Measurements from ENCODE around the gene ZFYVE9. TPM values are rescaled to one million over a fixed set of nuclear protein-coding genes. Genes with fewer than 3 reads are reported as not detected.

Gene ZFYVE9
- total RNA-seq, 1 donor from 2014 or later = 17.9 TPM

DNA sequence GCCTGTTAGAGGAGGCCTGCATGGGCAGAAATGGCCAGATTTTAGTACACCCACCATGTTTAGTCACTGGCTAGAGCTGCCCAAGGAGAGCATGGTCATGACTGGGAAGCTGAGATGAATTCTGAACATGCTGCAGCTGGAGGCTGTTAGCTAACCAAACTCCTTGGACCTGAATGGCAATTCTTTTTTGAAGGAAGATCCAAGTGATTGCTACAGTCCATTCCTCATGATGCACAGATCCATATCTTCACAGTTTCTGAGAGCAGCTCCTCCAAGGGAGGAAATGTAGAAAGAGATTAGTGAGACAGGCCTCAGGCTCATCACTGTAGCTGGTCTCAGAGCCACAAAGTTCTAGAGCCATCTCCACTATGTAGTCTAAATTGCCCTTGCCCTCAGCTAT is 11.1 kb downstream of the ZFYVE9 start:
- intact Hi-C loops (cut with micrococcal nuclease) = no loop called here

DNA sequence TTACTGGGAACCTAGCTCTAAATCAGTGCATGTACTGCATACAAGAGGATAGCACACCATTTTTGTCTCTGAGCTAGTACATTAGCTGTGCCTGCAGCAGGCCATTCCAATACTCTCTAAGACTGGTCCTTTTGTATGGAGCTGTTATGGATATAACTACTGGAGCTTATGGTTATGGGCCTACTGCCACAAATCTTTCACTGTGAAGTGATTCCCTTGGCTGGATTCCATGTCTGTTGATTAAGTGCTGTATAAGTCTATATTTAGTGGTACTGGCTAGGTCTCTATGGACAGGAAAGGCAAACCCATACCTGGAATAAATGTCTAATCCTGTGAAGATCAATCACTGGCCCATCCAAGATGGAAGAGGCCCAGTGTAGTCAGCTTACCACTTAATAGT is 12.0 kb downstream of the ZFYVE9 start:
- intact Hi-C loops (cut with micrococcal nuclease) = no loop called here
- Histone ChIP-seq H3K36me3 (no peaks in the 10 kb centered on the region), H3K9me3 (replicated peaks) (no peaks in the 10 kb centered on the region), H3K27ac (replicated peaks) (no peak overlapping the region), H3K4me1 (peaks cover 42% of the 10 kb centered on the region), H3K4me3 (no peak overlapping the region), H3K27me3 (ENCODE audit: low read depth) (no peaks in the 10 kb centered on the region)
- TF ChIP-seq, protein P1, sequence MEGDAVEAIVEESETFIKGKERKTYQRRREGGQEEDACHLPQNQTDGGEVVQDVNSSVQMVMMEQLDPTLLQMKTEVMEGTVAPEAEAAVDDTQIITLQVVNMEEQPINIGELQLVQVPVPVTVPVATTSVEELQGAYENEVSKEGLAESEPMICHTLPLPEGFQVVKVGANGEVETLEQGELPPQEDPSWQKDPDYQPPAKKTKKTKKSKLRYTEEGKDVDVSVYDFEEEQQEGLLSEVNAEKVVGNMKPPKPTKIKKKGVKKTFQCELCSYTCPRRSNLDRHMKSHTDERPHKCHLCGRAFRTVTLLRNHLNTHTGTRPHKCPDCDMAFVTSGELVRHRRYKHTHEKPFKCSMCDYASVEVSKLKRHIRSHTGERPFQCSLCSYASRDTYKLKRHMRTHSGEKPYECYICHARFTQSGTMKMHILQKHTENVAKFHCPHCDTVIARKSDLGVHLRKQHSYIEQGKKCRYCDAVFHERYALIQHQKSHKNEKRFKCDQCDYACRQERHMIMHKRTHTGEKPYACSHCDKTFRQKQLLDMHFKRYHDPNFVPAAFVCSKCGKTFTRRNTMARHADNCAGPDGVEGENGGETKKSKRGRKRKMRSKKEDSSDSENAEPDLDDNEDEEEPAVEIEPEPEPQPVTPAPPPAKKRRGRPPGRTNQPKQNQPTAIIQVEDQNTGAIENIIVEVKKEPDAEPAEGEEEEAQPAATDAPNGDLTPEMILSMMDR (IDR thresholded peaks at IDR 0.05; ENCODE audit: borderline replicate concordance) = no peak
- DNase-seq = no peak

More for the DNA sequence above, 11.1 kb downstream of the ZFYVE9 start:
- DNase-seq = no peak
- TF ChIP-seq, protein P1 (IDR thresholded peaks at IDR 0.05; ENCODE audit: borderline replicate concordance) = no peak
- Histone ChIP-seq H3K9me3 (replicated peaks) (no peaks in the 10 kb centered on the region), H3K4me3 (no peak overlapping the region), H3K27me3 (ENCODE audit: low read depth) (no peaks in the 10 kb centered on the region), H3K4me1 (peaks cover 34% of the 10 kb centered on the region), H3K27ac (replicated peaks) (no peak overlapping the region), H3K36me3 (no peaks in the 10 kb centered on the region)

DNA sequence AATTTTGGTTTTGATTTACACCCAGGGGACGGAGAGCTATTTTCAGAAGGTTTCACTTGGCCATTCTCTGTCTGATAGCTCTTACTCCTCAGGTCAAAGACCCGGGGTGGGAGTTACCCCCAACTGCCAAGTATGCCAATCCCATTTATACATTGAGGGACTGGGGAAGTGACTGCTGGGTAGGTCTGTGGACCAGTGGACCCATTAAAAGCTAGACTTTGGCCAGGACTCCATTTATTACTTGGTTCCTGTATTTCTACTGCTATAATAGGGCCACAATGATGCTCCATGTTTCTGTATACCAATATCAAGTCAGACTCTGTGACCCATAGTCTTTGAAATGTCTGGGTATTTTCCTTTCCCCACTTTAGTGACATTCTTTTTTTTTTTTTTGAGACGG is 14.6 kb downstream of the ZFYVE9 start:
- DNase-seq = no peak
- no peak overlapping the region for H3K4me3 ChIP-seq
- intact Hi-C loops (cut with micrococcal nuclease) = no loop called here
- no peaks in the 10 kb centered on the region for H3K36me3 ChIP-seq
- no peaks in the 10 kb centered on the region for H3K27me3 ChIP-seq (ENCODE audit: low read depth)
- H3K9me3 ChIP-seq (replicated peaks) = no peaks in the 10 kb centered on the region
- H3K4me1 ChIP-seq = peaks cover 45% of the 10 kb centered on the region
- TF ChIP-seq, protein P1 (IDR thresholded peaks at IDR 0.05; ENCODE audit: borderline replicate concordance) = no peak
- no peak overlapping the region for H3K27ac ChIP-seq (replicated peaks)

DNA sequence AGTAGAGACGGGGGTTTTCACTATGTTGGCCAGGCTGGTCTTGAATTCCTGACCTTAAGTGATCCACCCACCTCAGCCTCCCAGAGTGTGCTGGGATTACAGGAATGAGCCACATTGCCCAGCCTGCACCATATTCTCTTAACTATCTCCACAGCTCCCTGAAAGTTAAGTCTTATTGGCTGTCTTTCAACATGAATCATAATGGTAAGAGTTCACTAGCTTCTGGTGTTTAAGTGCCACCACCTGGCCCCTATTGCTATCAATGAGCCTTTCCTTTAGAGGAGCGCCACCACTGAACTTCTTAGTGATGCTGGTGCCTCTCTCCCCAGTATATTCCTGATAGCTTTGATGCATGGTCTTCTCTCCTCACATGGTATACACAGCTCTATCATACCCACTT is 15.7 kb downstream of the ZFYVE9 start:
- Histone ChIP-seq H3K27me3 (ENCODE audit: low read depth) (no peaks in the 10 kb centered on the region), H3K4me1 (peaks cover 45% of the 10 kb centered on the region), H3K9me3 (replicated peaks) (no peaks in the 10 kb centered on the region), H3K4me3 (no peak overlapping the region), H3K36me3 (no peaks in the 10 kb centered on the region), H3K27ac (replicated peaks) (no peak overlapping the region)
- intact Hi-C loops (cut with micrococcal nuclease) = no loop called here
- TF ChIP-seq, protein P1 (IDR thresholded peaks at IDR 0.05; ENCODE audit: borderline replicate concordance) = no peak
- no peak for DNase-seq

DNA sequence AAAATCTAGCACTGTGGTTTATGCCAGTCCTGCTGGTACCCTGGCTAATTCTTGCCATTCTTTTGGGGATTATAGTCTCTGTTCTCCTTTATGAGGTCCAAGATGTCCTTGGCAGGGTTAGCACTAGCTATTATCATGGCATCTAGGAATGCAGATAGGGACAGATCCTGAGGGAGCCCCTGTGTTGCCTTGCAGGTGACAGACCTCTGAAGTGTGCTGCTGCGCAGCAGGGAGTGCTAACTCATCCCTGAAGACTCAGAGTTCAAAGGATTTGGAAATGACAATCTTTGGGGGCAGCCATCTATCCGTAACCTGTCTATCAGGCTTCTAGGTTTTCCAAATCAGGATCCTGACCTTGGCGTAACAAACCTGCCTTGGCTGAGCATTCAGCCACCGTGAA is 16.3 kb downstream of the ZFYVE9 start:
- TF ChIP-seq, protein P1 (IDR thresholded peaks at IDR 0.05; ENCODE audit: borderline replicate concordance) = no peak
- intact Hi-C loops (cut with micrococcal nuclease) = no loop called here
- H3K4me3 ChIP-seq = no peak overlapping the region
- H3K4me1 ChIP-seq = peaks cover 40% of the 10 kb centered on the region
- H3K27ac ChIP-seq (replicated peaks) = no peak overlapping the region
- H3K27me3 ChIP-seq (ENCODE audit: low read depth) = no peaks in the 10 kb centered on the region
- H3K36me3 ChIP-seq = no peaks in the 10 kb centered on the region
- no peaks in the 10 kb centered on the region for H3K9me3 ChIP-seq (replicated peaks)
- DNase-seq = no peak

All from left ventricle myocardium inferior (tissue), 1 donor.